ENCODE data around the gene MROH9.
"Not testable (repeated sequence)": the region's sequence is repeated elsewhere in the genome, so short reads cannot be mapped to it uniquely, and the experiment has no call there.

MROH9 gene, protein sequence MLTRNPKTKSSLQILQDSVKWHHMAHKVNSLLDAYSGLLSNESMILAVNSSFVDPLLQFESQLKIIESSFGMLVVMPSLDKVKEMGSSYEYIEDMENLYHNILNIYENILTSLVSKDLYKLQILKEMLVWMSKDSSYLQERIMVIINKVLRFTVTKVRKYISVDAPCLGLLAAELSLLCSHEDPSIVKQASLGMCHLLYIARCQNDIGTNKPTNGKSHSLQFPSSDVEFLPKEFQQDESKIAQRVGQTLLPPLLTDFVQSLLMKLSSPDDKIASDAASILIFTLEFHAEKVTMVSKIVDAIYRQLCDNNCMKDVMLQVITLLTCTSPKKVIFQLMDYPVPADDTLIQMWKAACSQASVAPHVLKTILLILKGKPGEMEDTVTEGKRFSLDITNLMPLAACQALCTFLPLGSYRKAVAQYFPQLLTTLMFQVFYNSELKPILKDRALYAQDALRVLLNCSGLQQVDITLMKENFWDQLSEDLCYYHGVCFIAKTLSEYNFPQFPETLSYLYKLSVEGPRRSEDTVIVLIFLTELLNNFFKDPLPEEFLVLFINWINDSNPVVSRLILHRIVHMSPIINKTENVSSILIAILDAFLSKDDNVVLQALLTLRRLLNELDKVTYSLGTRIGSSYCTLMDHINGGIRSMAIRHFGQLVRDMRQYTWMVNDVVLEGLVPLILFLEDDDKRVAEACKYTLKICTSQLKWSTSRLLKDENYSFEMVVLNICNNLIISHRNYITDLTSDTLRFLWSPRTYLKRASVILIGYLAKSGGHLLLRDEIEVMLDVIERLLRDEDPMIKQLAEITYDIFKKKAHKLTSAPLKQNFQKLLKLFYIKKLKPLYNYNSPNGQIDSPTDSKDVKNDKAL

DNA sequence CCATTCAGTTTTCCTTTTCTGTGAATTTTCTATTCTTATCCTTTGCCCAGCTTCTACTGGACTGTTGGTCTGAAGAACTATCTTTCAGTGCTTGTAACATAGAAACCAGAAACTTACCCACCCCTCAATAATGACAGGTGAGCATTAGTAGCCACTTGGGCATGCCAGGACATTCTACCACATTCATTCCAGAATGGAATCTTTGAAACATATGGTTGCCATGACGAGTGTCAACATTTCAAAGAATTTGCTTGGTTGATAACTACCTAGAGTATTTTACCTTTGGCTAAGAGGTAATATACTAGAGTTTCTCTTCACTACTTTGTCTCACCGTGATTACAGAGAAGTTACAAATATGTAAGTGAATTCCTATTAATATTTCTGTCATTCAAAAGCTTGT, at the start of gene MROH9:
TSS of gene MROH9 (plus strand) at position 304 of the 400 bp plus-strand sequence. CDS start 10,023 bp downstream, outside the sequence.
- no peak for DNase-seq (ENCODE audit: low read depth in 2 of 2)

DNA sequence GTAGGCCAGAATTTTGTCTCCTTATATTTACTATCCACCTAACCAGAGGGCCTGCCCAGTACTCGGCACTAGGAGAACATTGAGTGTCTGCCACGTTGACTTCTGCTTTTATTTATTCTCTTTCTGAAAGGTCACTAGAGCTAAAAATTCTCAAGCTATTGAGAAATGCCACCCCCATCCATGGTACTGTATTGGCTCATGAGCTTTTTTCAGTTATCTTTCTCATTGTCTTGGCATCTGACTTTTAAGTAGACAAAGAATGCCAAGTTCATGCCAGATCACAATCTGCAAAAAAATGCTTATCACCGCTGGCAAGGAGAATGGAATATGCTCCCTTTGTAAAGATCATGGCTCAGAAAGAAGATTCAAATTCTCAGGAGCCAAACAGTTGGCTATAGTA, 49.8 kb upstream of the MROH9 start:
- DNase-seq (ENCODE audit: low read depth in 2 of 2) = no peak

DNA sequence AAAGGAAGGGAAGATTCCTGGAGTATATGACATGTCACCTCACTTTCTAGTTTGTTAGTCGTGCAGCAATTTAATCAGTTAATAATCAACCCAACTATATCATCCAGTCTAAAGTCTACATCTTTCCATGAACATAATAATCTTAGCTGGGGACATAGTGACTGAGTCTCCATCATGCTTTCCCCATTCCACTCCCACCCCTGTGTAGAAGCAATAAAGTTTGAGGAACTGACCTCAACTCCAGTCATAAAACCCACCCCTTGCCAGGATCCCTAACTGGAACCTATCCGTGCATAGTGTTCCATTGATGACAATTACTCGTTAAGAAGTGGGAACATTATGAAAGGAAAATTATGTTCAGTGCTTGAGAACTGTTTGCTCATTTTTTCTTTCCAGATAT, 48.9 kb upstream of the MROH9 start:
- no peak for DNase-seq (ENCODE audit: low read depth in 2 of 2)

DNA sequence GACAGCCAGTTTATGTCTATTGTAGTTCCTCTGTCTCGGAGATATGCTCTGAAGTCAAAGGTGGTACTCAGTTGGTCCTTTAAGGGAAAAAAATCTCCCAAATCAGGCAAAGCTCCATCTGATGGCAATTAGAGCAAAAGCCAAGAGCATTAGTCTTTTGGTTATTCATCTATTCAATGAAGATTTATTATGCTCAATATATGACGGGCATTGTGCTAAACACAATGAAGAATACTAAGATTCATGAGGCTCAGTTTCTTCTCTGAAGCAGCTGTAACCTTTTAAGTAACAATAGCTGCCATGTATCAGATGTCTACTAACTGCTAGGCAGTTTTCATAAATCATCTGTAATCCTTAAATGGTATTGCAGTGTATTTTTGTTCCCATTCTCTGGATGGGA, 47.6 kb upstream of the MROH9 start:
- no peak for DNase-seq (ENCODE audit: low read depth in 2 of 2)

DNA sequence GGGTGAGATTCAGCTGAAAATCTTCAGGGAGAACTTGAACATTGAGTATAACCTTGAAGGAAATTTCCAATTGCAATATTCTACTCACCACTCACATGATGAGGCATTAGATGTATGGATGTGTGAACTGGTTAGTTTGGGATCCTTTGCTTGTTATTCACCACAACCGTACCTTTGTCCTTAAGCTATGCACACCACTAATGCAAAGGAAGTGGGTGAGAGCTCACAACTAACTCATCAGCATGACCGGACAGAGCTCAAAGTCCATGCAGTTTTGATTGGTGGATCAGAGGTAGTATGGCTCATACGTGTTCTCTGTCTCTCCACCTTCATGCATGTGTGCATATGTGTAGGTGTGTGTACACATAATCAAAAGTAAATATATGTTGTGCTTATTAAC, 43.5 kb upstream of the MROH9 start:
- DNase-seq (ENCODE audit: low read depth in 2 of 2) = no peak

DNA sequence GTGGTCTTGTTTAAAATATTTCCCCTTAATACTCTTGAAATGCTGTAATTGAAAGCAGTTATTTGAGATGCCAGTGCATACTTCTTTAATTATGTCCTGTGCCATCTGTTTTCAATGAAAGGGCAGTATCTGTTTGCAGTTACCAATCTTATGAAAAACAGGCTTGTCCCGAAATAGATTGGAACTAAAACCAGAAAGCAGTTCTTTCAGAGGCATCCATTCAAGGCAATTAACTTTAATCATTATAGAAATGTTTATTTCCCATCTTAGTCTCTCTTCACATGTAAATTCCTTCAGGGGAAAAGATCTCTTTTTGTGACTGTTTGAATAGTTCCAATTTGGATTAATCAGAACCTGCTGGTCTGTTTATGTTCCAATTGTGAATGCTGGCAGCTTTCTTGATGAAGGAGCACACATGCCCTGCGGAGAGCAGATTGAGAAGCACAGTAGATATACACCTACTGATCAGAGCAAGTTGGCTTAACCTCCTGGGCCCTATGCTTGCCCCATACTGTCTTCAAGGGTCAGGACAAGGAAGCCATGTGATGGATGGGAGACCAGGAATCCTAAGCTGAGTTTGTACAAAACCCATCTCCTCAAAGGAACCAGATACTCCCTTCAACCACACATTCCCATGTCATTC, 41.6 kb upstream of the MROH9 start:
- DNase-seq (ENCODE audit: low read depth in 2 of 2) = no peak

DNA sequence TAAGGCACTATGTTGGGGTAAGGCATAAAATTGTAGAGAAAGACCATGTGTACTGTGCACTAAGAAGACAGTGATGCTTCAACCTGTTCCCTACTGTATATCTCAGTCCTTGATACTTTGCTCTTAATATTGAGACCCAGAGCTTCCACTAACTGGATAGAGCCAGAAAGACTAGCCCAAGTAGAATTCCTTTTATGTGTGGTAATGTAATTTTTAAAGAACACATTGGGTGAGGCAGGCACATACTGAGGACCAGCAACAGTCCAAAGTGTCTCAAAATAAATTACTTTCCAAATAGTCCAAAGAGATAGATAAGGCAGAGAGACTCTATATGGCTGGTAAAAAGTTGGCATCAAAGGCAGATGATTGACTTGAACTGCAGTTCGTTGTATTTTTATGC, 31.4 kb upstream of the MROH9 start:
- no peak for DNase-seq (ENCODE audit: low read depth in 2 of 2)

DNA sequence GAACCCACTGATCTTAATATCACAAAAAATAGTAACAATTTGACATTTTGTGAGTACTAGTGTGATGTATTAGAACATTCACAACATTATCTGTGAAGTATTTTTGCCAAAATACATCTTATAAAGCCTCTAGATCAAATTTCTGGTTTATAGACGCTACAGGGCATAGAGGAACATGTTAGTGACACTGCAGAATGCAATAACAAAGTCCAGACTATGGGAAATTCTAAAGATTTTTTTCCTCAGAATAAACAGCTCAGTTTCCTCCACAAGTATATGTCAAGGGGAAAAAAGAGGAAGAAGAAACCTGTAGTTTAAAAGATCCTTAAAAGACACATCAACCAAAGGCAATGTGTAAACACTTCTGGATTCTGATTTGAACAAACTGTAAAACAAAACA, 26.4 kb upstream of the MROH9 start:
- DNase-seq (ENCODE audit: low read depth in 2 of 2) = no peak

DNA sequence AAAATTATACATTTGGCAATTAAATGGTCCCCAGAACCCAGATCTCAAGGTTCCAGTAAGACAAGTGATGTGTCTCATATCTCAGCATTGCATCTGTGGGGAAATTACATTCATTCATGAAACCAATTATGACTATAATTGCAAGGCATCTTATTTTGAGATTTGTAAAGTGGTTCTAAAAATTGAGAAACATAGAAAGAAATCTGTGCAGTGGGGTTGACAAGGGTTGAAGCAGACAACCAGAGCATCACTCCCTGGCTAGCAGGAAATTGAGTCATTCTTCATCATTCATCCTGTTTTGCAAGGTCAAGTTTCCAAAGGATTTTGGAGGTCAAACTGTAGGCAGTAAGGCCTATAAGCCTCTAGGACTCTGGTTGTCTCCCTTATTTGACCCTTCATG, 25.1 kb upstream of the MROH9 start:
- DNase-seq (ENCODE audit: low read depth in 2 of 2) = no peak

DNA sequence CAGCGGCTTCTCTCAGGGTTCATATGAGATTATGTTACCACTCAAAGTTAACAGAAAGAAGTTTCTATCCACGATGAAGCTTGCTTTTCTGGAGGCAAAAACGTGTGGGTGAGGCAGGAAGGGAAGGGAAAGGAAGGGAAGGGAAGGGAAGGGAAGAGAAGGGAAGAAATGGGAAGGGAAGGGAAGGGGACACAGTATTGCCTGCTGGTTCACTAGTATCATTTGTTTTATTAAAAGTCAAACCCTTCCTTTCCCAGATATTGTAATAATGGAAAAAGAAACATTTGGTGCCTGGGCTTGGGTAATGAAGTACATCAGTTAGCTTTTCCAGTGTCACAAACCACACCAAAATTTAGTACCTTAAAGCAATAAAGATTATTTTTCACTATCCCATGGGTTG, 18.0 kb upstream of the MROH9 start:
- DNase-seq (ENCODE audit: low read depth in 2 of 2) = no peak

DNA sequence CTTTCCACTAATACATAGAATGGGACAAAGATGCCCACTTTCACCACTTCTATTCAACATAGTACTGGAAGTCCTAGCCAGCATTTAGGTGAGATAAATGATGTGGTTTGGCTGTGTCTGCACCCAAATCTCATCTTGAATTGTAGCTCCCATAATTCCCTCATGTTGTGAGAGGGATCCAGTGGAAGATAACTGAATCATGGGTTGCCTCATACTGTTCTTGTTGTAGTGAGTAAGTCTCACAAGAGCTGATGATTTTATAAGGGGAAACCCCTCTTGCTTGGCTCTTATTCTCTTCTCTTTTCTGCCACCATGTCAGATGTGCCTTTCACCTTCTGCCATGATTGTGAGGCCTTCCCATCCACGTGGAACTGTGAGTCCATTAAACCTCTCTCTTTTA, 10.7 kb upstream of the MROH9 start:
- not testable (repeated sequence) for DNase-seq (ENCODE audit: low read depth in 2 of 2)

DNA sequence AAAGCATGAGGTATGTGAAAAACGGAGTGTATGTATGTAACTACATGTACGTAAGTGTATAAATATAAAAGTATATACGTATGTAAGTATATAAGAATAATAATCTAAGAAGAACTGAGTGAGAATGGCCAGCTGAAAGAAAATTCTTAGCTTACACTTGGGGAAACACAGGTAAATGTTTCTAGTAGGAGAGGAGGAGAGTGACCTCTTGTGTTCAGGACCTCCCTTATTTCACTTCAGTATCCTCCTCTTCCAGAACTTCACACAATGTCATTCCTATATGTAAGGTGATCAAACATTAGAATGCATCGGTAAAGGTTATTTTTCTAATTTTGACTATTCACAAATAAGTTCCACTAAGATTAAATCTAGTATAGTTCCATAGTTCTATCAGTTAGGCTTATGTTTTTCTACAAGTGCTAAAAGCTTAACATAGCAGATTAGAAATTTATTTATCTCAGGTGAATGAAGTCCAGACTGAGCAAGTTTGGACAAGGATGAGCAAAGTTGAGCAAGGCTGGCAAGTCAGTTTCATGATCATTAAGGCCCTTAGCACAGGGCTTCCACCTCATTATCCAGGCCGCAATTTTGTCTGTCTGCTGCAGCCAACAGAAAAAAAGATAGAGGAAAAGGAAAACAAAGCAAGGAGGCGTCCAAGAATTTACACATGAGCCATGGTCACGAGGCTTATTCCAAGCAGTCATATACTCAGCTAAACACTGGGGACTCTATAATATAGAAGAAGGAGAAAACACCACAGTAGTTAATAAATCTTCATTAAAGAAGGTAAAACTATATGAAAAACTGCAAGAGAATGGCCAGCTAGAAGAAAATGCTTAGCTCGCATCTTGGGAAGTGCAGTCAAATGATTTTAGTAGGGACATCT, 7.1 kb upstream of the MROH9 start:
- DNase-seq (ENCODE audit: low read depth in 2 of 2) = no peak

DNA sequence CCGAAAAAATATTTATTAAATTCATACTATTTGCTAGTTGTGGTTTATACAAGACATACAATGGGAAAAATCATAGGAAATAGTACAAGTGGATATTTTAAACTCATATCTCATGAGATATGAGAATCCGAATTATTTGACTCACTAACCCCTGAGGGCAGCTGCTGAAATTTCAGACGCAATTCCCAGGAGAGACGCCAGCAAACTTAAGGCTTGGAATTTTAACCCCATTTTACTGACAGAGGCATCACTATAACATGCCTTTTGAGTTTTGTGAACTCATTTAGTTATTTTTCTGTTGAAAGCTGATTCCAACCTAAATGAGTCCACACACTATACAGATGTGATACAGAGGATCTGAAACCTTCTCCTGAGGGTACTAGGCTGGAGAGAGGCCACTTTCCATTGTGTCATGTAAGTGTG, 5.9 kb upstream of the MROH9 start:
- no peak for DNase-seq (ENCODE audit: low read depth in 2 of 2)

DNA sequence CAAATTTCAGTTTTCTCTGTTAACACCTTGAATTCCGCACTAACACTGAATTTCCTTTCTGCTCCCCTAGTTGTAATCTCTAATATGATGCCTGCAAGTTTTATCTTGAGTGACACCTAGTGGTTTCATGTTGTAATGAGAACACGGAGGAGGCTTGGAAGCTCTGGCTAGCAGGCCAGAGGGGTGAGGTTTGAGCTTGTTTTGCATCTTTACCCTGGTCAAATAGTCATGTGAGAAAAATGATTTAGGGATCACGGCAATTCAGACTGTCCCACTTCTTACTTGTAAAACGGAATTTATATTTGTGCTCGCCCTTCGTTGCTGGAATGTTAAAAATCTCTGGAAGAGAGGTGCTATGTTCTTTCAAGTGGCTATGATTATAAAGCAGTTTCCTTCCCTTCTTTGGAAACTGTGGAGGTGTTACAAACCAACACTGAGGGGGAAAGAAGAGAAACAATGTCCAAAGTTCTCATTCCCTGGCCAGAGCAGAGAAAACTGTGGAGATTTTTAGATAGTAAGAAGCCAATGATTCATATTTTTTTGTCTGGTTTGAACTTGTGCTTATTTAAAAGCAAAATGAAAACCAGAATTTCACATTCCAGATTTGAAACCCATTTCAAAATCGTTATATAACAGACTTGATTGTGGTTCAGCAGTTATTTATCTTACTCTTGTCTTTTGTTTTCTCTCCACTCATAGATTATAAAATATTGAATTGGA, 5.3 kb upstream of the MROH9 start:
- DNase-seq (ENCODE audit: low read depth in 2 of 2) = no peak

DNA sequence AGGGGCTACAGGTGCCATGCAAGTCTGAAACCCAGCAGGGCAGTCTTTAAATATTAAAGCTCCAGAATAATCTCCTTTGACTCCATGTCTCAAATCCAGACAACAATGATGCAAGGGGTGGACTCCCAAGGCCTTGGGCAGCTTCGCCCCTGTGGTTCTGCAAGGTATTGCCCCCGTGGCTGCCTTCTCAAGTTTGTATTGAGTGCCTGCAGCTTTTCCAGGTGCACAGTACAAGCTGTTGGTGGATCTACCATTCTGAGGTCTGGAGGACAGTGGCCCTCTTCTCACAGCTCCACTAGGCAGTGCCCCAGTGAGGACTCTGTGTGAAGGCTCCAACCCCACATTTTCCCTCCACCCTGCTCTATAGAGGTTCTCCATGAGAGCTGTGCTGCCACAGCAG, 3.7 kb upstream of the MROH9 start:
- DNase-seq (ENCODE audit: low read depth in 2 of 2) = no peak

DNA sequence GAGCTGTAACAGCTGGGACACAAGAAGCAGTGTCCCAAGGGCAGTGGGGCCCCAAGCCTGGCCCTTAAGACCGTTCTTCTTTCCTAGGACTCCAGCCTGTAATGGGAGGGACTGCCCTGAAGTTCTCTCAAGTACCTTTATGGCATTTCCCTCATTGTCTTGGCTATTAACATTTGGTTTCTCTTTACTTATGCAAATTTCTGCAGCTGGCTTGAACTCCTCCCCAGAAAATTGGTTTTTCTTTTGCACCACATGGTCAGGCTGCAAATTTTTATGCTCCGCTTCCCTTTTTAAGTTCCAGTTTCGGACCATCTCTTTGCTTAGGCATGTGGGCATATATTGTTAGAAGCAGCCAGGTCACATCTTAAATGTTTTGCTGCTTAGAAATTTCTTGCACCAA, 3.1 kb upstream of the MROH9 start:
- DNase-seq (ENCODE audit: low read depth in 2 of 2) = no peak

DNA sequence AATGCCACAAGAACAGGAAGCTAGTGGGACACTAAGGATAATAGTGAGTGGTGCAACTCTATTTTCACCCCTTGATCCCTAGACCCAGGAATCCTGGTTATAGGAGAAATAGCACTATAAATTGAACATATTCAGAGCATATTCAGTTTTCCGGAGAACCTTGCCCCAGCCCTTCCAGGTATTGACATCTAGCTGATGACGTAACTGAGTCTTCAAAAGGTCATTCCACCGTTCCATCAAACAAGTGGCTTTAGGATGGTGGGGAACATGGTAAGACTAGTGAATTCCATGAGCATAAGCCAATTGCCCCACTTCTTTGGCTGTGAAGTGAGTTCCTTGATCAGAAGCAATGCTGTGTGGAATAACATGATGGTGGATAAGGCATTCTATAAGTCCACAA, 2.9 kb downstream of the MROH9 start:
- DNase-seq (ENCODE audit: low read depth in 2 of 2) = no peak

DNA sequence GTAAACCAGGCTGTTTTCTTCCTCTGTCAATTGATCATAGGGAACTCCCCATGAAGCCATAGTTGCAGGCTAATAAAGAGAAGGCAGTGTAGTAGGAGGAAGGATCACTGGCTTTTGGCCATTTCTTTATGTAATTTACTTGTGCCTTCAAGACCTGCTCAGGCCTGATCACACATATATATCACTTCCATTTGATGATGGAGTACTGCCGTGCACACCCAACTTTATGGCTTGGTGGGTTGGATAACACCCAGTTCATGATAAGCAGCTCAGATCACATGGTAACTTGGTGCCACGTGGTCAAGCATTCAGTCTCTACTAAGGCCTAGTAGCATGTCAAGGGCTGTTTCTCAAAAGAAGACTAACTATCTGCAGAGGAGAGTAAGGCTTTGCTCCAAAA, 4.1 kb downstream of the MROH9 start:
- DNase-seq (ENCODE audit: low read depth in 2 of 2) = no peak

DNA sequence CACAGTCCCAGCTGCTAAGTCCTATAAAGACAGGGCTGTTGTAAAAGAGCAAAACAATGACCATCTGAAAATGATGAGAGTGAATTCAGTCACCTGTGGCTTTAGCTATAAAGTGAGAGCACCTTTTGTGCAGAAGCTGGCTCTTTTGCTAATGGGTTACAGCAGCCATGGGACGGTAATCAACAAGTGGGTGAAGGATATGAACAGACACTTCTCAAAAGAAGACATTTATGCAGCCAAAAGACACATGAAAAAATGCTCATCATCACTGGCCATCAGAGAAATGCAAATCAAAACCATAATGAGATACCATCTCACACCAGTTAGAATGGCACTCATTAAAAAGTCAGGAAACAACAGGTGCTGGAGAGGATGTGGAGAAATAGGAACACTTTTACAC, 16.4 kb downstream of the MROH9 start:
- not testable (repeated sequence) for DNase-seq (ENCODE audit: low read depth in 2 of 2)

DNA sequence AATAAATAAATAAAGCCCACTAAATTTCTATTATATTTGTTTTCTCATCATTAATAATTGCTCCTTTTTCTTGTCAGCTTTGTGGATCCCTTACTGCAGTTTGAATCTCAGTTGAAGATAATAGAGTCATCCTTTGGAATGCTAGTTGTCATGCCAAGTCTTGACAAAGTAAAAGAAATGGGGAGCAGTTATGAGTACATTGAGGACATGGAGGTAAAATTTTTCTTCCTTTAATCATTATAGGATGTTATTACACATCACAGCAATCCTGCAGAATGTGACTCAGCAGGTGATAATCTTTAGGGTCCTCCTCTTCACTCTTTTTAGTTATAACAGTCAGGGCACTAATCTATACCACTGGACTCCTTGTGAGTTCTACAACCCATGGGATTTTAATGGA, 24.1 kb downstream of the MROH9 start:
- no peak for DNase-seq (ENCODE audit: low read depth in 2 of 2)

DNA sequence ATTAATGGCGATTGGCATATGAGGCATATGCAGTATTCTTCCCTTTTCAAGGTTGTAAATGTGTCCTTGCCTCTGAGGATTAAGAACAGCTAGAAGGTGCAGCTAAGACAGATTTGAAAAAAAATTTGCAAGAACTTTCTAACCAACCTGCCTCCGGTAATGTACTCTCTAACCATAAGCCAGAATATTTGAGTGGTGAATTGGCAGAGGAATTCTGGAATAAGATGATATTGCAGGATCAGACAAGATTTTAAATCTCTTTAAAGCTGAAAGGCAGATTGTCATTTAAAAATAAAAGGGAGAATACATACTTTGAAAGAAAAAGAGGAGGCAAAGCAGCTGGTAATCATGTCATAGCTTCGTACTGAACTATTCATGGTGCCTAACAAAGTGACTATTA, 29.2 kb downstream of the MROH9 start:
- DNase-seq (ENCODE audit: low read depth in 2 of 2) = no peak

Data from stimulated activated CD8-positive, alpha-beta memory T cell treated with anti-CD3 and anti-CD28 coated beads, Interleukin-15, amount 100 ng/mL, for 4 hours (primary cell).